Measurements from ENCODE around the gene SSR4. TPM values are rescaled to one million over a fixed set of nuclear protein-coding genes. Genes with fewer than 3 reads are reported as not detected.

Gene SSR4
- total and polyA plus RNA-seq, 2 experiments from 2014 or later: 316 to 693 TPM

DNA sequence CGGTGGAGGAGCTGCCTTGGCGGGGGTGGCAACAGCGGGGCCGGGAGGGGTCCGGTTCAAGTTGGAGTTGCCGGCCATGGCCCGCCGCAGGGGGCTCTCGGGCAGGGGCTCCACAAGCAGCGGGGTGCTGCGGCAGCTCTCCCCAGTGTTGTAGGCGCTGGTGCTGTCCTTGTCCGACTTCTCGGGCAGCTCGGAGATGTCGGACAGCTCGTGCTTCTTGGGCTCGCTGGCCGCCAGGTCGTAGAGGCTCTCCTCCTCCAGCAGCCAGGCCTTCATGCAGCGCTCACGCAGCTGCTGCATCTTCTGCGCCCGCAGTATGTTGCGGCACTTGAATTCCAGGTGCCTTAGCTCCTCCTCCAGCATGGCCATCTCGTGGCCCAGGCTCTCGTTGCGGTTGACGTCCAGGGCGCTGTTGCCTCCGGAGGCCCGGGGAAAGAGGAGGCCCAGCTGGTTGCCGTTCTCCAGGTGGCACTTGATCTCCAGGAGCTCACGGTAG is 9.7 kb downstream of the SSR4 start:
- Histone ChIP-seq H3K4me2 (no peak overlapping the region), H3K4me3 (no peak overlapping the region), H3K9me2 (replicated peaks; ENCODE audit: insufficient read depth) (no peaks in the 10 kb centered on the region), H3K27me3 (no peaks in the 10 kb centered on the region), H2AFZ (no peak overlapping the region), H3K9me3 (ENCODE audit: low read depth) (no peaks in the 10 kb centered on the region), H3K36me3 (replicated peaks; ENCODE audit: insufficient read depth, low read depth) (no peaks in the 10 kb centered on the region), H3K4me1 (ENCODE audit: insufficient read depth) (no peaks in the 10 kb centered on the region), H3K27ac (no peak overlapping the region), H3K79me2 (no peaks in the 10 kb centered on the region), H4K20me1 (ENCODE audit: insufficient read depth, poor library complexity, severe bottlenecking) (no peaks in the 10 kb centered on the region)
- WGBS (ENCODE audit: low lambda C conversion rate, missing lambda C conversion rate): 90% methylated on average over 21 of the region's 34 CpGs
- no peak for DNase-seq (ENCODE audit: low spot score)
- TF ChIP-seq EZH2phosphoT487 (IDR thresholded peaks at IDR 0.05; ENCODE audit: low read depth, severe bottlenecking, unreplicated experiment) (no peak), EZH2 (IDR thresholded peaks at IDR 0.05; ENCODE audit: borderline replicate concordance) (no peak)
- TF ChIP-seq, protein P1, sequence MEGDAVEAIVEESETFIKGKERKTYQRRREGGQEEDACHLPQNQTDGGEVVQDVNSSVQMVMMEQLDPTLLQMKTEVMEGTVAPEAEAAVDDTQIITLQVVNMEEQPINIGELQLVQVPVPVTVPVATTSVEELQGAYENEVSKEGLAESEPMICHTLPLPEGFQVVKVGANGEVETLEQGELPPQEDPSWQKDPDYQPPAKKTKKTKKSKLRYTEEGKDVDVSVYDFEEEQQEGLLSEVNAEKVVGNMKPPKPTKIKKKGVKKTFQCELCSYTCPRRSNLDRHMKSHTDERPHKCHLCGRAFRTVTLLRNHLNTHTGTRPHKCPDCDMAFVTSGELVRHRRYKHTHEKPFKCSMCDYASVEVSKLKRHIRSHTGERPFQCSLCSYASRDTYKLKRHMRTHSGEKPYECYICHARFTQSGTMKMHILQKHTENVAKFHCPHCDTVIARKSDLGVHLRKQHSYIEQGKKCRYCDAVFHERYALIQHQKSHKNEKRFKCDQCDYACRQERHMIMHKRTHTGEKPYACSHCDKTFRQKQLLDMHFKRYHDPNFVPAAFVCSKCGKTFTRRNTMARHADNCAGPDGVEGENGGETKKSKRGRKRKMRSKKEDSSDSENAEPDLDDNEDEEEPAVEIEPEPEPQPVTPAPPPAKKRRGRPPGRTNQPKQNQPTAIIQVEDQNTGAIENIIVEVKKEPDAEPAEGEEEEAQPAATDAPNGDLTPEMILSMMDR (IDR thresholded peaks at IDR 0.05; ENCODE audit: poor library complexity): no peak

DNA sequence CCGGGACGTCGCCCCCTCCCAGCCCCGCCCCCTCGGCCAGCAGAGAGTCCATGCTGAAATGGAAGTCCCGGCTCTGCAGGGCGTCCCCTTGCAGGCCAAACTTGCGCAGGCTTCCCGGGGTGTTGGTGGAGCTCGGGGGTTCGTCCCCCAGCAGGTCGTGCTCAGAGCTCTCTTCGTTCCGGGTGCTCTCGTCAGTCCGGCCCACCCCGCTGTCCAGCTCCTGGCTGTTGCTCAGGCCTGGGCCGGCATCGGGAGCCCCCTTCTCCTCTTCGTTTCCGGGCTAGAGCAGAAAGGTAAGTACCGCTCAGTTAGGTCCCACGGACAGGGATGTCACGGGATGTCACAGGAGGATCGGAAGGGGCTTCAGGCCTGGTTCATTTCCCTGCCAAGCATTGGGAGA is 10.2 kb downstream of the SSR4 start:
- no peak overlapping the region for H2AFZ ChIP-seq
- no peaks in the 10 kb centered on the region for H3K9me2 ChIP-seq (replicated peaks; ENCODE audit: insufficient read depth)
- TF ChIP-seq EZH2 (IDR thresholded peaks at IDR 0.05; ENCODE audit: borderline replicate concordance) (no peak), EZH2phosphoT487 (IDR thresholded peaks at IDR 0.05; ENCODE audit: low read depth, severe bottlenecking, unreplicated experiment) (no peak)
- TF ChIP-seq, protein P1 (IDR thresholded peaks at IDR 0.05; ENCODE audit: poor library complexity): no peak
- H3K9me3 ChIP-seq (ENCODE audit: low read depth): no peaks in the 10 kb centered on the region
- H3K27ac ChIP-seq: no peak overlapping the region
- no peak overlapping the region for H3K4me3 ChIP-seq
- 96% methylated on average over 21 of the region's 25 CpGs for WGBS (ENCODE audit: low lambda C conversion rate, missing lambda C conversion rate)
- H3K79me2 ChIP-seq: no peaks in the 10 kb centered on the region
- no peaks in the 10 kb centered on the region for H3K27me3 ChIP-seq
- no peaks in the 10 kb centered on the region for H4K20me1 ChIP-seq (ENCODE audit: insufficient read depth, poor library complexity, severe bottlenecking)
- no peaks in the 10 kb centered on the region for H3K36me3 ChIP-seq (replicated peaks; ENCODE audit: insufficient read depth, low read depth)
- H3K4me2 ChIP-seq: no peak overlapping the region
- DNase-seq (ENCODE audit: low spot score): no peak
- no peaks in the 10 kb centered on the region for H3K4me1 ChIP-seq (ENCODE audit: insufficient read depth)

GRCh38 chrX:153805436-153805835 is 11.0 kb downstream of the SSR4 start:
- Histone ChIP-seq H3K36me3 (replicated peaks; ENCODE audit: insufficient read depth, low read depth) (no peaks in the 10 kb centered on the region), H2AFZ (no peak overlapping the region), H3K9me3 (ENCODE audit: low read depth) (no peaks in the 10 kb centered on the region), H3K4me2 (no peak overlapping the region), H3K4me1 (ENCODE audit: insufficient read depth) (no peaks in the 10 kb centered on the region), H3K9me2 (replicated peaks; ENCODE audit: insufficient read depth) (no peaks in the 10 kb centered on the region), H3K27me3 (no peaks in the 10 kb centered on the region), H3K4me3 (no peak overlapping the region), H3K79me2 (no peaks in the 10 kb centered on the region), H4K20me1 (ENCODE audit: insufficient read depth, poor library complexity, severe bottlenecking) (no peaks in the 10 kb centered on the region), H3K27ac (no peak overlapping the region)
- WGBS (ENCODE audit: low lambda C conversion rate, missing lambda C conversion rate): 86% methylated on average over 13 of the region's 13 CpGs
- no peak for TF ChIP-seq EZH2phosphoT487 (IDR thresholded peaks at IDR 0.05; ENCODE audit: low read depth, severe bottlenecking, unreplicated experiment)
- no peak for DNase-seq (ENCODE audit: low spot score)

DNA sequence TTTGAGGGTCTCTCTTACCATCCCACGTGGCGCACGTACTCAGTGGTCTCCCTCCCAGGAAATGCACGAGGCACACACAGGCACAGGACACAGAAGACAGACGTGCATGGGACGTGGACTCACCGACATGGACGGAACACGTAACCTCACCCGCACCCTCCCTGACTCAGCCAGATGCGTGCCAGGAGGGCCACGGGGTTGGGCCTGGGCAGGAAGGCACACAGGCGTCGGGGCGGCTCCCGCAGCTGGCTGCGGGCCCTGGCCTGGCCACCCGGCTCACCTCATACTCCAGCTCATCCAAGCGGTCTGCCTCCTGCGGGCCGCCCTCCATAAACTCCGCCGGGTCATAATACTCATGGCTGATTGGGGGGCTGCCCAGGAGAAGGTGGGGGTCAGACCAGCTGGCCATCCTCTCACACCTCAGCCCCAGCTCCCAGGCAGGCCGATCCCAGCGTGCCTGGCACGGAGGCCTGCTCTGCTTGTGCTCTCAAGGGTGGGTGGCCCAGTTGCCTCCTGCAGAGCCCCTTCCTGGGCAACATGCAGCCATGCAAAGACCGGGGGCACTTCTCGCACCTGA is 12.6 kb downstream of the SSR4 start:
- WGBS (ENCODE audit: low lambda C conversion rate, missing lambda C conversion rate): 89% methylated on average over 27 of the region's 28 CpGs
- Histone ChIP-seq H3K4me1 (ENCODE audit: insufficient read depth) (no peaks in the 10 kb centered on the region), H3K79me2 (no peaks in the 10 kb centered on the region), H3K4me3 (no peak overlapping the region), H3K4me2 (no peak overlapping the region), H4K20me1 (ENCODE audit: insufficient read depth, poor library complexity, severe bottlenecking) (no peaks in the 10 kb centered on the region), H3K36me3 (replicated peaks; ENCODE audit: insufficient read depth, low read depth) (no peaks in the 10 kb centered on the region), H3K9me2 (replicated peaks; ENCODE audit: insufficient read depth) (no peaks in the 10 kb centered on the region), H3K27ac (no peak overlapping the region), H3K9me3 (ENCODE audit: low read depth) (no peaks in the 10 kb centered on the region), H3K27me3 (no peaks in the 10 kb centered on the region), H2AFZ (no peak overlapping the region)
- TF ChIP-seq EZH2 (IDR thresholded peaks at IDR 0.05; ENCODE audit: borderline replicate concordance): no peak
- no peak for TF ChIP-seq EZH2phosphoT487 (IDR thresholded peaks at IDR 0.05; ENCODE audit: low read depth, severe bottlenecking, unreplicated experiment)
- TF ChIP-seq, protein P1 (IDR thresholded peaks at IDR 0.05; ENCODE audit: poor library complexity): no peak
- no peak for DNase-seq (ENCODE audit: low spot score)

Measured in hepatocyte (in vitro differentiated cells).